Mucosa of stomach (tissue), 1 donor: Measurements from ENCODE around the gene CDH4.

Experiments
- H3K27me3 ChIP-seq: one replicate; pipeline ENCODE4 v1.7.0; 2013; ENCODE audit warnings: mild to moderate bottlenecking, low read length; ENCODE audit not compliant: control insufficient read depth, insufficient read depth
- H3K36me3 ChIP-seq: one replicate; pipeline ENCODE4 v1.7.0; 2013; ENCODE audit warnings: low read length; ENCODE audit not compliant: control insufficient read depth, insufficient read depth
- H3K4me1 ChIP-seq: one replicate; pipeline ENCODE4 v1.7.0; 2013; ENCODE audit warnings: mild to moderate bottlenecking, low read length; ENCODE audit not compliant: control insufficient read depth, insufficient read depth
- H3K4me3 ChIP-seq: one replicate; pipeline ENCODE4 v1.7.0; 2013; ENCODE audit warnings: low read length
- H3K9ac ChIP-seq: one replicate; pipeline ENCODE4 v1.7.0; 2013; ENCODE audit warnings: mild to moderate bottlenecking, low read length, moderate library complexity
- H3K9me3 ChIP-seq: one replicate; pipeline ENCODE4 v1.7.0; 2013; ENCODE audit warnings: mild to moderate bottlenecking, low read length, moderate library complexity; ENCODE audit not compliant: control insufficient read depth
- donor health status: Pancreatic carcinoma.

Gene CDH4

DNA sequence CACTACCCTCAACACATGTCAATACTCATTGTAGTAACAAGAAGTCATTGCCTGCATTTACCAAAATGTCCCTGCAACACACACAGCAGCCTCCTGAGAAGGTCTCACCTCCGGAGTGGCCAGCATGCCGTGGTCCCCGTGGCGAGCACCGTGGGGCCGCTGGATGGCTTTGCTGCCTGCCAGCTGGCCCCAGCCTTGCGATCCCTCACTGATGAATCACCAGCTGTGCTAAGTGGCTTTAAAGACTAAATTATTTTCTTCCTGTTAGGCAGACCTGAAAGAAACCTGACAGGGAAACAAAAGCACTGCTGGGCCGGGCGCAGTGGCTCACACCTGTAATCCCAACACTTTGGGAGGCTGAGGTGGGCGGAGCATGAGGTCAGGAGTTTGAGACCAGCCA lies 306.7 kb downstream of the CDH4 start:
- Histone ChIP-seq H3K4me3 (no peak overlapping the region), H3K9me3 (no peaks in the 10 kb centered on the region), H3K9ac (no peak overlapping the region), H3K27me3 (peaks cover 5% of the 10 kb centered on the region), H3K36me3 (no peaks in the 10 kb centered on the region), H3K4me1 (no peaks in the 10 kb centered on the region)

DNA sequence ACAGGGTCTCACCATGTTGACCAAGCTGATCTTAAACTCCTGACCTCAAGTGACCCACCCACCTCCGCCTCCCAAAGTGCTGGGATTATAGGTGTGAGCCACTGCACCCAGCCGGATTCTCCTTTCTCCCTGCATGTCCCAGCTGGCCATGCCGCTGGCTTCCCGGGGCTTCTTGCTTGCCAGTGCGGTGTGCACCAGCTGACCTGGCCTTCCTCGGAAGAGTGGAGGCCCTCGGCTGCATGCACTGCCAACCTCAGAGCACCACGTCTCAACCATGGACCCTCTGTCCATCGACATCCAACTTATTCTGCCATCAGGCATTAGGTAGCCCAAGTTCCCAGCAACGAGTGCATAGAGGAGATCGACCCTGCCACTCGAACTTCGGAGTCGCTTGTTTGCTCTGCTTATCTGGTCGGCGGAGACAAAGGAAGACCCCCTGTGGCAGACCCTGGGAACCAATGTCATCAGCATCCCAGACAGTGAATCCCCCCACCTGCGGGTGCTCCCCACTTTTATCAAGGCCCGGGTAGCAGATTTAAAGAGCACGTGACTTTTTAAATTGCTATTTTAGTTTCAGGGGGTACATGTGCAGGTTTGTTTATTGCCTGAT lies 307.8 kb downstream of the CDH4 start:
- Histone ChIP-seq H3K27me3 (peaks cover 5% of the 10 kb centered on the region), H3K4me3 (no peak overlapping the region), H3K4me1 (no peaks in the 10 kb centered on the region), H3K36me3 (no peaks in the 10 kb centered on the region), H3K9ac (no peak overlapping the region), H3K9me3 (no peaks in the 10 kb centered on the region)

DNA sequence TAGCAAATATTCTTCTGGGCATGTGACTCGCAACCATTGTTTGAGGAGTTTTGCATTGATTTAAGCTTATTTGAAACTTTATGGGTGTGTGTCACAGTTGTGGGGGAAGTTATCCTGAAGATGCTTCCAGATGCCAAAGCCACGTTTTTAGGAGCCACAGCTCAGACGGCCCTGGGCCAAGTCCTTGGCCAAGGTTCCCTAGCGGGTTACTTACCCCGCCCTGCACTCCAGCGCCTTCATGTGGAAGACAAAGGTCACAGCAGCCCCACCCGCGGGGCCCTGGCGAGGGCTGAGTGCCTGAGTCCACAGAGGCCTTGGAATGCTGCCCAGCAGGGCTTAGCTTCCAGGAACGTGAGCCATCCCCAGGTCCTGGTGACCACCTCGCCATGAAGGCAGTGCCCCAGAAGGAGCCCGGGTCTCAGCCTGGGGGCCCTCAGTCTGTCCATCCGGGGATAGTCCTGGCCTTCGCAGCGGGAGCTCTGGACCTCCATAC lies 308.3 kb downstream of the CDH4 start:
- Histone ChIP-seq H3K9ac (no peak overlapping the region), H3K36me3 (no peaks in the 10 kb centered on the region), H3K4me3 (no peak overlapping the region), H3K27me3 (peaks cover 5% of the 10 kb centered on the region), H3K4me1 (no peaks in the 10 kb centered on the region), H3K9me3 (no peaks in the 10 kb centered on the region)

DNA sequence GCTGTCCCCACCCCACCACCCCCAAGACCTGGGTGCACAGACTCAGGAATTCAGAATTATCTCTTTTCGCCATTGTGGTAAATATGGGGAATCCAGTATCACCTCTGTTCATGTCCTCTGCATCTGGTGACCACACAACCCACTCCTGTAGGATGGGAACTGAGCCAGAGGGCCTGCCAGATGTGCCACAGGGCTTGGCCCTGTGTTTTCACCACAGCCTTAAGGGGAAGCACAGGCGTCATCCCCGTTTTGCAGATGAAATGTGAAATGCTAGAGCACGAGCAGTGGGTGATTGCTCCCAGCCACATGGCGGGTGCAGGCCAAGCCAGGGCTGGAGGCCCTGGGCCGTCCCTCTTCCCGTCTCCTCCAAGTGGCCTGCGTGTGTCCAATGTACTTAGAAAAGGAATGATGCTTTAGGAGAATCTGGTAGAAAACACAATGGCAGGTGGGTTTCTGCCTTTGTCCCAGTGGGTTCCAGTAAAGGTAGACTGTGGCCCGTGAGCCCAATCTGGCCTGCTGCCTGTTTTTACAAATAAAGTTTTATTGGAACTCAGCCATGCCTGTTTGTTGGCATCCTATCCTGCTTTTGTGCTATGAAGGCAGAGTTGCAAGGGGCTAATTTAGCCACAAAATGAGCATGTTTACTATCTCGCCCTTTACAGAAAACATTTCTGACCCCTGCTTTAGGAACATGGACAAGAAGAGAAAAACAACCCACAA lies 309.2 kb downstream of the CDH4 start:
- Histone ChIP-seq H3K27me3 (peaks cover 5% of the 10 kb centered on the region), H3K9me3 (no peaks in the 10 kb centered on the region), H3K36me3 (no peaks in the 10 kb centered on the region), H3K9ac (no peak overlapping the region), H3K4me1 (no peaks in the 10 kb centered on the region), H3K4me3 (no peak overlapping the region)

DNA sequence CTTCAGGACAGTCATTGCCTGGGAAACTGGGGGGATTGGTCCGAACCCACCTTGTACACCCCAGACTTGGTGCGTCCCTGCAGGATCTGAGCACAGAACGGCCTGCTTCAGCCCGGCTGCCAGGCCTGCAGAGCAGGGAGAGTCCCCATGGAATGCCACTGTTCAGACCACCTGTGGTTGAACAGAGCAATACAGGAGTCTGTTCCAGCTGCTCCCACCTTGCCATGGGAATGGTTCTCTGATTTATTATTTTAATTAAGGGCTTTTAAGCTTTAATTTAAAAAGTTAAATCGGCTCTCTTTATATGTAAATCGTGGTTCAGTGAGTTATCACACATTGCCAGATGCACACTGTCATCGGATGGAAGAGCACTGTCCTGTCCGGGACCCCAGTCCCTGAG lies 310.4 kb downstream of the CDH4 start:
- Histone ChIP-seq H3K4me3 (no peak overlapping the region), H3K9me3 (no peaks in the 10 kb centered on the region), H3K9ac (no peak overlapping the region), H3K4me1 (no peaks in the 10 kb centered on the region), H3K36me3 (no peaks in the 10 kb centered on the region), H3K27me3 (peaks cover 5% of the 10 kb centered on the region)

DNA sequence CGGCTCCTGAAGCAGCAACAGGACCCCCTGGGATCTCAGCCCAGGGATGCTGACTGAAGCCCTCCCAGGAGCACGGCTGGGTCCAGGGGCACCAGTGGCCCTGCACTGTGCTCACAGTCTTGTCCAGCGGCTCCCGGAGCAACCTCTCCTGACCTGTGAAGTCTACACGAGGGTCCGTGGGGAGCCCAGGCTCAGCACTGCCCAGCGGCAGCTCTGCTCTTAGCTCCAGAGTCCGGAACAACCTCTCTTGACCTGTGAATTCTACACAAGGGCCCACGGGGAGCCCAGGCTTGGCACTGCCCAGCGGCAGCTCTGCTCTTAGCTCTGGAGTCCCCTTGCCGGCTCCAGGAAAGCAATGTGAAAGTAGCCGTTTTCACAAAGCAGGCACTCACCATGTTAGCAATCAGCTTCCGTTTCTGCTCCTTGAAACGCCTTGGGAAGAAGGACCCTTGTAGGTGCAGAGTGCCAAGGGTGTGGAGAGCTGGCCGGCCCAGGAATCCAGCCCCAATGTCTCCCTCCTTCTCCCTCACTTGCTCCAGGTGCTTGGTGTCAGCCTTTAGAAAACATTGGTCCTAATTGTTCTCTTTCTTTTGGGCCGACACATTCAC lies 310.9 kb downstream of the CDH4 start:
- H3K4me3 ChIP-seq: no peak overlapping the region
- H3K27me3 ChIP-seq: peaks cover 5% of the 10 kb centered on the region
- H3K36me3 ChIP-seq: no peaks in the 10 kb centered on the region
- H3K9ac ChIP-seq: no peak overlapping the region
- H3K9me3 ChIP-seq: no peaks in the 10 kb centered on the region
- H3K4me1 ChIP-seq: no peaks in the 10 kb centered on the region

DNA sequence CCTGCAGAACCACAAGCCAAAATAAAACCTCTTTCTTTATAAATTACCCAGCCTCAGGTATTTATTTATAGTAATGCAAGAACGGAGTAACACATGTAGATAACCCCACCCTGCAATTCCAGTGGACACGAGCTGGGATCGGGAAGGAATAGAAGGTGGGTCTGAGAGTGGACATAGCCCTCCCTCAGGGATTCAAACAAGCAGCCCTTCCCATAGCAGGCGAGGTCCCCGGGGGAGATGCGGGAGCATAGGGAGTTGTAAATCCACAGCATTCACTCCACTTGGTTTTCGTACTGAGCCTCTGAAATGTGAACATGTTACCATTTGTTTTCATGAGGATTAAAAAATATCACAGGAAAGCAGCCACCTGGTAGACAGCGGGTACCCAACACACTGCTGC lies 312.6 kb downstream of the CDH4 start:
- no peak overlapping the region for H3K4me3 ChIP-seq
- no peak overlapping the region for H3K9ac ChIP-seq
- no peaks in the 10 kb centered on the region for H3K36me3 ChIP-seq
- peaks cover 5% of the 10 kb centered on the region for H3K27me3 ChIP-seq
- H3K4me1 ChIP-seq: no peaks in the 10 kb centered on the region
- no peaks in the 10 kb centered on the region for H3K9me3 ChIP-seq

DNA sequence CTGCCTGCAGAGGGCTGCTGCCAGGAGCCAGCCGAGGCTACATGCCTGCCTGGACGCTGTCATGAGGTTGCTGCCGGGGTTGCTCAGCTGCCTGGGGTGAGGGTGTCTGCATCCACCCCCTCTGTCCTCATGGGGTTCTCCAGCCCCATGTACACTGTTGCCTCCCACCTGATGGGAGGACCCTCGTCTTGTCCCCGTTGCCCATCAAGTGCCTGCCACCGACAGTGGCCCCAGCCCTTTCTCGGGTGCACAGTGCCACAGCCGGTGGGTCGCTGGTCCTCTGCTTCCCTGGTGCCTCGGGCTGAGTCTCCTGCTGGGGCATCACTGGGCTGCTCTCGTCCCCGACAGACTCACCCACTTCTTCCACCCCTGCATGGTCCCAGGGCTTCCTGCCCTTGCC lies 313.7 kb downstream of the CDH4 start:
- H3K4me3 ChIP-seq: no peak overlapping the region
- no peaks in the 10 kb centered on the region for H3K9me3 ChIP-seq
- no peak overlapping the region for H3K9ac ChIP-seq
- H3K36me3 ChIP-seq: no peaks in the 10 kb centered on the region
- no peaks in the 10 kb centered on the region for H3K4me1 ChIP-seq
- H3K27me3 ChIP-seq: peaks cover under 1% of the 10 kb centered on the region

DNA sequence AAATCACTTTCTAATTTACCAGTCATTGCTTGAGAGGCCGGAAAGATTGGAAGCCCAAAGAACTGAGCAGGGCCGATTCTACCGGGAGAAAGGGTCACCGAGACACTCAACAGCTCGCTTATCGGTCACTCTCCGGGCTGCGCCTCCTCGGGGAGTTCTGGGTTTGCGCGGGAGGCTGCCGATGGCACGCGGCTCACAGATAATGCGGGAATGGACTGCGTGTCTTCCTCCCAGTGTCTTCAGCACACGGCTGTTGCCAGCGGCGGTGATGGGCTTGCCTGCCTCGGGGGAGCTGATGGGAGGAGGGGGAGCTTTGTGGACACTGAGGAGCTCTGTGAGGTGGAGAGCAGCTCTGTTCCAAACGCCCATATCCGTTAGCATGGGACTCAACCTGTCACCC lies 314.6 kb downstream of the CDH4 start:
- no peaks in the 10 kb centered on the region for H3K27me3 ChIP-seq
- no peak overlapping the region for H3K4me3 ChIP-seq
- no peaks in the 10 kb centered on the region for H3K36me3 ChIP-seq

DNA sequence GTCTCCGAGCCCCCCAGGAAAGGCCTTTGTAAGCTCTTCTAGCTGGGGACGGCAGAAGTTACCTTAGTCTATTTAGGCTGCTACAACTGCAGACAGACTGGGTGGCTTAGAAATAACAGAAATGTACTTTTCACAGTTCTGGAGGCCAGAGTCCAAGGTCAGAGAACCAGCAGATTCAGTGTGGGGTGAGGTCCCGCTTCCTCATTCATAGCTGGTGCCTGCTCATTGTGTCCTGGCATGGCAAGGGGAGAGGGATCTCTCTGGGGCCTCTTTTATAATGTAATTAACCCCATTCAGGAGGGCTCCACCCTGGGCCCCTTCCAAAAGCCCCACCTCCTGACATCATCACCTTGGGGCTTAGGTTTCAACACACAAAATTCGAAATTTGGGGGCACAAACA lies 315.1 kb downstream of the CDH4 start:
- Histone ChIP-seq H3K4me3 (no peak overlapping the region), H3K4me1 (no peaks in the 10 kb centered on the region), H3K27me3 (no peaks in the 10 kb centered on the region), H3K9ac (no peak overlapping the region), H3K36me3 (no peaks in the 10 kb centered on the region), H3K9me3 (no peaks in the 10 kb centered on the region)

More for the DNA sequence above, 314.6 kb downstream of the CDH4 start:
- Histone ChIP-seq H3K9ac (no peak overlapping the region), H3K9me3 (no peaks in the 10 kb centered on the region), H3K4me1 (no peaks in the 10 kb centered on the region)

DNA sequence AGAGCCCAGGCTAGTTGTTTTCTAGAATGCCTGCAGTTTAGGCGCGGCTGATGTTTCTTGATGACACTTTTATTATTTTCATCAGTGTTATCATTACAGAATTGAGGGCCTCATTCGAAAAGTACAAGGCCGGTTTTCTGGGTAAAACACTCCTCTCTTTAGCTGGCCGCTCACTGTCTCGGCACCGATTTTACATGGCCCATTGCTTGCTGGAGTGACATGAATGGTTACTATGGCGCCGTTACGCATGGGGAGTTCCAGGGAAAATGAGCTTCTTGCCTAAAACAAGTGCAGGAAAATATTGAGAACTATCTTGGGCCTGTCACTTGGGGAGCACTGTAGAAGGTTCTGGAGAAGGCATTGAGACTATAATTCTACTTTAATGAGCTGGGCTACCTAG lies 317.8 kb downstream of the CDH4 start:
- Histone ChIP-seq H3K36me3 (no peaks in the 10 kb centered on the region), H3K4me1 (no peaks in the 10 kb centered on the region), H3K4me3 (no peak overlapping the region), H3K27me3 (no peaks in the 10 kb centered on the region), H3K9me3 (no peaks in the 10 kb centered on the region), H3K9ac (no peak overlapping the region)

DNA sequence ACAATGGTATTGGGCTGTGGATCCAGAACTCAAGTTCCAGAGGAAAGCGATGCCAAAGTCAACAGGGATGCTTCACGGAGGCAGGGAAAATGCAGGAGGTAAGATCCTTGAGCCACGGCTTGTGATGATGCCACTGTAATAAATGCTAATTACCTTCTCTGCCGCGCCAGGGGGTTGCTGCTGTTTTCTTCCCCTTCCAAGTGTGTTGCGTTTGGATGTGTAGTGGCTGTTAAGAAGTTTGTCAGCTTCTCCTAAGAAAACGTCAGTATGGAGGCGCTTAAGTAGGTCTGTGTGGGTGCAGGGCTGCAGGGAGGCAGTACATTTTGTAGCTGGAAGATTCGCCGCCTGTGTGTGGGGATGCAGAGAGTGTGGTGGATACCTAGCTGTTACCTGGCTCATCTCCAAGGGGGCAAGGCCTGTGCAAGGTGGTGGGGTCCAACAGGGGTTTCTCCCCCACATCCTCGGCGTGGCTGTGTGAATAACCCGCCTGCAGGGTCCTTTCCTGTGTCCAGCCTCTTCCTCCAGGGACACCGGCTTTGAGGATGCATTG lies 318.7 kb downstream of the CDH4 start:
- no peak overlapping the region for H3K4me3 ChIP-seq
- H3K9ac ChIP-seq: no peak overlapping the region
- H3K9me3 ChIP-seq: no peaks in the 10 kb centered on the region
- H3K4me1 ChIP-seq: no peaks in the 10 kb centered on the region
- no peaks in the 10 kb centered on the region for H3K27me3 ChIP-seq
- no peaks in the 10 kb centered on the region for H3K36me3 ChIP-seq
